GM12801 (cell line): ENCODE data around the gene EMX1.

Experiments used
- TF ChIP-seq, protein P1 (sequence below): IDR thresholded peaks from one replicate; pipeline ENCODE4 v1.5.1; 2011; ENCODE audit warnings: control low read depth; ENCODE audit not compliant: insufficient read length; ENCODE audit errors: extremely low read depth

EMX1 gene

GRCh38 chr2:72983500-72984161 is 66.3 kb downstream of the EMX1 start:
- TF ChIP-seq, protein P1, sequence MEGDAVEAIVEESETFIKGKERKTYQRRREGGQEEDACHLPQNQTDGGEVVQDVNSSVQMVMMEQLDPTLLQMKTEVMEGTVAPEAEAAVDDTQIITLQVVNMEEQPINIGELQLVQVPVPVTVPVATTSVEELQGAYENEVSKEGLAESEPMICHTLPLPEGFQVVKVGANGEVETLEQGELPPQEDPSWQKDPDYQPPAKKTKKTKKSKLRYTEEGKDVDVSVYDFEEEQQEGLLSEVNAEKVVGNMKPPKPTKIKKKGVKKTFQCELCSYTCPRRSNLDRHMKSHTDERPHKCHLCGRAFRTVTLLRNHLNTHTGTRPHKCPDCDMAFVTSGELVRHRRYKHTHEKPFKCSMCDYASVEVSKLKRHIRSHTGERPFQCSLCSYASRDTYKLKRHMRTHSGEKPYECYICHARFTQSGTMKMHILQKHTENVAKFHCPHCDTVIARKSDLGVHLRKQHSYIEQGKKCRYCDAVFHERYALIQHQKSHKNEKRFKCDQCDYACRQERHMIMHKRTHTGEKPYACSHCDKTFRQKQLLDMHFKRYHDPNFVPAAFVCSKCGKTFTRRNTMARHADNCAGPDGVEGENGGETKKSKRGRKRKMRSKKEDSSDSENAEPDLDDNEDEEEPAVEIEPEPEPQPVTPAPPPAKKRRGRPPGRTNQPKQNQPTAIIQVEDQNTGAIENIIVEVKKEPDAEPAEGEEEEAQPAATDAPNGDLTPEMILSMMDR = no peak

DNA sequence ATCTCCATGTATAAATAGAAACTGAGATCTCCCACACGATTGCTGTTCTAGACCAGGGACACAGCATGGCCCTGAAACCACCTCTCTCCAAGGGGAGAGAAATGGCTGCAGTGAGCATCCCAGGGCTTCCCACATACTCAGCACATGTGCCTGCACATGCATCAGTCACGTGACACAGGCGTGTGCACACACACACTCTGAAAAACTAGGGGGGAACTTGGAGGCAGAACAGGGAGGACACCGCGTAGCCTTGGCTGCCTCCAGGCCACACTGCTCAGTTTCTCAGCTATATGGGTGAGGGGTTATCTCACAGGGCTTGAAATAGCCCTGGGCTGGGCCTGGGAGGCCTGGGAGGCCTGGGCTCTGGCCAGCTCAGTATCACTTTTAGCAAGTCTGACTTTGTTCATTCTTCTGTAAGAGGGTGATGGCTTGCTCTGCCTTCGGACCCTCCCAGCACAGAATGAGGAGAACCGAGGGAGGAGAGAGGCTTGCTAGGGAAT is 66.9 kb downstream of the EMX1 start:
- TF ChIP-seq, protein P1 = no peak
